Measurements from ENCODE around the gene NRTN. TPM values are rescaled to one million over a fixed set of nuclear protein-coding genes. Genes with fewer than 3 reads are reported as not detected.

The NRTN gene
- total and polyA plus RNA-seq, 2 of the 13 experiments (the other 11 are each of a cell fraction or from before 2014, with no cell fraction given) = 4.1 to 5.3 TPM

GRCh38 chr19:5826531-5827341 is 21.9 kb downstream of the NRTN start (continued):
- TF ChIP-seq ZNF720 (CRISPR knock-in tag; IDR thresholded peaks at IDR 0.05) = no peak
- TF ChIP-seq SNRNP70 (IDR thresholded peaks at IDR 0.05; ENCODE audit: low read depth, low read length) = no peak
- TF ChIP-seq CHCHD3 (CRISPR knock-in tag; IDR thresholded peaks at IDR 0.05) = no peak
- TF ChIP-seq POLR2AphosphoS5 (IDR thresholded peaks at IDR 0.05; ENCODE audit: low read depth, low read length) = peak; percentile 34; the same call in 1 of the 2 replicates
- no peak for TF ChIP-seq GFI1 (CRISPR knock-in tag; IDR thresholded peaks at IDR 0.05; ENCODE audit: borderline replicate concordance)
- TF ChIP-seq RARG (CRISPR knock-in tag; IDR thresholded peaks at IDR 0.05; ENCODE audit: low read depth) = no peak
- TF ChIP-seq ZNF740 (CRISPR knock-in tag; IDR thresholded peaks at IDR 0.05) = no peak
- no peak for TF ChIP-seq ZNF580 (CRISPR knock-in tag; IDR thresholded peaks at IDR 0.05; ENCODE audit: borderline replicate concordance, low read depth)
- TF ChIP-seq, protein P1, sequence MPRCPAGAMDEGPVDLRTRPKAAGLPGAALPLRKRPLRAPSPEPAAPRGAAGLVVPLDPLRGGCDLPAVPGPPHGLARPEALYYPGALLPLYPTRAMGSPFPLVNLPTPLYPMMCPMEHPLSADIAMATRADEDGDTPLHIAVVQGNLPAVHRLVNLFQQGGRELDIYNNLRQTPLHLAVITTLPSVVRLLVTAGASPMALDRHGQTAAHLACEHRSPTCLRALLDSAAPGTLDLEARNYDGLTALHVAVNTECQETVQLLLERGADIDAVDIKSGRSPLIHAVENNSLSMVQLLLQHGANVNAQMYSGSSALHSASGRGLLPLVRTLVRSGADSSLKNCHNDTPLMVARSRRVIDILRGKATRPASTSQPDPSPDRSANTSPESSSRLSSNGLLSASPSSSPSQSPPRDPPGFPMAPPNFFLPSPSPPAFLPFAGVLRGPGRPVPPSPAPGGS (CRISPR knock-in tag; IDR thresholded peaks at IDR 0.05) = peak; percentile 46; the same call in 1 of the 2 replicates
- TF ChIP-seq ZNF354B (CRISPR knock-in tag; IDR thresholded peaks at IDR 0.05) = no peak
- TF ChIP-seq ZMYM4 (CRISPR knock-in tag; IDR thresholded peaks at IDR 0.05) = peak; percentile 73
- no peak for TF ChIP-seq MED8 (CRISPR knock-in tag; IDR thresholded peaks at IDR 0.05; ENCODE audit: insufficient replicate concordance)
- peak; percentile 69; the same call in 1 of the 2 replicates for TF ChIP-seq ZNF136 (CRISPR knock-in tag; IDR thresholded peaks at IDR 0.05; ENCODE audit: low read depth)
- TF ChIP-seq, protein P2, sequence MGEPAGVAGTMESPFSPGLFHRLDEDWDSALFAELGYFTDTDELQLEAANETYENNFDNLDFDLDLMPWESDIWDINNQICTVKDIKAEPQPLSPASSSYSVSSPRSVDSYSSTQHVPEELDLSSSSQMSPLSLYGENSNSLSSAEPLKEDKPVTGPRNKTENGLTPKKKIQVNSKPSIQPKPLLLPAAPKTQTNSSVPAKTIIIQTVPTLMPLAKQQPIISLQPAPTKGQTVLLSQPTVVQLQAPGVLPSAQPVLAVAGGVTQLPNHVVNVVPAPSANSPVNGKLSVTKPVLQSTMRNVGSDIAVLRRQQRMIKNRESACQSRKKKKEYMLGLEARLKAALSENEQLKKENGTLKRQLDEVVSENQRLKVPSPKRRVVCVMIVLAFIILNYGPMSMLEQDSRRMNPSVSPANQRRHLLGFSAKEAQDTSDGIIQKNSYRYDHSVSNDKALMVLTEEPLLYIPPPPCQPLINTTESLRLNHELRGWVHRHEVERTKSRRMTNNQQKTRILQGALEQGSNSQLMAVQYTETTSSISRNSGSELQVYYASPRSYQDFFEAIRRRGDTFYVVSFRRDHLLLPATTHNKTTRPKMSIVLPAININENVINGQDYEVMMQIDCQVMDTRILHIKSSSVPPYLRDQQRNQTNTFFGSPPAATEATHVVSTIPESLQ (CRISPR knock-in tag; conservative IDR thresholded peaks at IDR 0.05) = no peak
- TF ChIP-seq SKI (IDR thresholded peaks at IDR 0.05; ENCODE audit: partially characterized antibody) = peak; percentile 72
- peak; percentile 83 for TF ChIP-seq ZNF501 (CRISPR knock-in tag; IDR thresholded peaks at IDR 0.05)
- no peak for TF ChIP-seq SP1 (IDR thresholded peaks at IDR 0.05)
- no peak for TF ChIP-seq SP1 (CRISPR knock-in tag; IDR thresholded peaks at IDR 0.05)
- peak; percentile 86; the same call in 1 of the 2 replicates for TF ChIP-seq AKAP8 (CRISPR knock-in tag; IDR thresholded peaks at IDR 0.05)
- no peak for TF ChIP-seq ZNF24 (IDR thresholded peaks at IDR 0.05)
- no peak for TF ChIP-seq SNAPC2 (CRISPR knock-in tag; IDR thresholded peaks at IDR 0.05)
- TF ChIP-seq ZNF674 (CRISPR knock-in tag; IDR thresholded peaks at IDR 0.05; ENCODE audit: low read depth) = no peak
- peak; percentile 66 for TF ChIP-seq THAP11 (CRISPR knock-in tag; IDR thresholded peaks at IDR 0.05)
- TF ChIP-seq SRSF1 (optimal IDR thresholded peaks at IDR 0.05; ENCODE audit: low read depth, low read length) = no peak
- TF ChIP-seq TAF1 (CRISPR knock-in tag; IDR thresholded peaks at IDR 0.05) = no peak
- no peak for TF ChIP-seq HCFC1 (IDR thresholded peaks at IDR 0.05; ENCODE audit: low read depth, low read length)
- TF ChIP-seq CBFB (CRISPR knock-in tag; IDR thresholded peaks at IDR 0.05) = no peak
- TF ChIP-seq ZNF678 (CRISPR knock-in tag; IDR thresholded peaks at IDR 0.05) = no peak
- no peak for TF ChIP-seq NR1H2 (CRISPR knock-in tag; IDR thresholded peaks at IDR 0.05; ENCODE audit: borderline replicate concordance, low read depth)
